Gastroesophageal sphincter (tissue), 4 donors: ENCODE results near the gene NLRP3. TPM values are rescaled to one million over a fixed set of nuclear protein-coding genes. Genes with fewer than 3 reads are reported as not detected.

Experiments
- ATAC-seq: fragments of 150-250 bp; one replicate; pipeline ENCODE4 v1.9.1; 2016; ENCODE audit warnings: mild to moderate bottlenecking, moderate library complexity
- H3K27ac ChIP-seq, 4 donors: fragments of 200-600 bp; sonication (generic) in 3 of 4; 1 replicate in 3 of 4; 2 replicates in 1 of 4; pipeline ENCODE4 v1.5.1; 2016 to 2019
- H3K27me3 ChIP-seq: fragments of 200-600 bp; sonication (generic); one replicate; pipeline ENCODE4 v1.5.1; 2019
- H3K36me3 ChIP-seq, 2 donors: fragments of 200-600 bp; sonication (generic); one replicate each; pipeline ENCODE4 v1.5.1; 2019; ENCODE audit warnings: control low read depth in 1 of 2
- H3K4me1 ChIP-seq, 3 donors: fragments of 200-600 bp; sonication (generic); 1 replicate in 2 of 3; 2 replicates in 1 of 3; pipeline ENCODE4 v1.5.1; 2016 to 2019; ENCODE audit warnings: control low read depth in 2 of 3
- H3K4me3 ChIP-seq, 2 donors: fragments of 200-600 bp; sonication (generic); one replicate each; pipeline ENCODE4 v1.5.1; 2019; ENCODE audit warnings: mild to moderate bottlenecking in 1 of 2, moderate library complexity in 1 of 2
- H3K9me3 ChIP-seq, 3 donors: fragments of 200-600 bp; sonication (generic); one replicate each; pipeline ENCODE4 v1.5.1; 2017 to 2019; ENCODE audit warnings: control low read depth in 2 of 3
- CTCF ChIP-seq, 4 experiments: fragments of 200-600 bp in 2 of 4; fragments of 450-650 bp in 2 of 4; sonication (generic) in 1 of 4; IDR thresholded peaks; one replicate each; pipeline ENCODE4 v1.5.1; 2017 to 2019; ENCODE audit warnings: antibody characterized with exemption in 4 of 4, mild to moderate bottlenecking in 2 of 4, moderate library complexity in 2 of 4
- EP300 ChIP-seq: sonication (generic); formaldehyde crosslinking; IDR thresholded peaks from one replicate; pipeline ENCODE4 v1.6.1; 2017; ENCODE audit warnings: antibody characterized with exemption, mild to moderate bottlenecking
- POLR2A ChIP-seq, 2 donors: fragments of 450-650 bp; IDR thresholded peaks; one replicate each; pipeline ENCODE4 v1.6.1; 2017; ENCODE audit warnings: antibody characterized with exemption in 2 of 2, mild to moderate bottlenecking in 2 of 2, moderate library complexity in 1 of 2
- POLR2AphosphoS5 ChIP-seq: sonication (generic); formaldehyde crosslinking; IDR thresholded peaks from one replicate; pipeline ENCODE4 v1.6.1; 2017; ENCODE audit warnings: antibody characterized with exemption
- WGBS, 2 donors: methylation state at CpG; one replicate each; pipeline ENCODE4 v1.1.5; 2018; ENCODE audit warnings: low coverage in 1 of 2; 5-methylcytosine and 5-hydroxymethylcytosine counted together
- total RNA-seq, 4 donors: library from RNA; depleted of rRNA; stranded (reverse); fragments of >200 nt; gene quantifications; one replicate each; pipeline ENCODE4 v1.1.0, GENCODE V29; 2016

NLRP3 gene
- total RNA-seq, 4 donors from 2014 or later = 0.66 to 3.7 (median 3.1) TPM

- no peak overlapping the region for H3K27ac ChIP-seq
- WGBS, 2 donors = 44 to 55% methylated on average over 4 of the region's 4 CpGs
- H3K4me1 ChIP-seq = no peaks in the 10 kb centered on the region
- H3K27me3 ChIP-seq = peaks cover 49% of the 10 kb centered on the region
- no peak overlapping the region for H3K4me3 ChIP-seq
- ATAC-seq = no peak
- TF ChIP-seq POLR2AphosphoS5 (no peak), CTCF (IDR thresholded peaks at IDR 0.05) (no peak), EP300 (no peak), POLR2A (IDR thresholded peaks at IDR 0.05) (no peak)
- no peaks in the 10 kb centered on the region for H3K36me3 ChIP-seq
- no peaks in the 10 kb centered on the region for H3K9me3 ChIP-seq
Observed at GRCh38 chr1:247456021-247456420, 40.0 kb downstream of the NLRP3 start.

DNA sequence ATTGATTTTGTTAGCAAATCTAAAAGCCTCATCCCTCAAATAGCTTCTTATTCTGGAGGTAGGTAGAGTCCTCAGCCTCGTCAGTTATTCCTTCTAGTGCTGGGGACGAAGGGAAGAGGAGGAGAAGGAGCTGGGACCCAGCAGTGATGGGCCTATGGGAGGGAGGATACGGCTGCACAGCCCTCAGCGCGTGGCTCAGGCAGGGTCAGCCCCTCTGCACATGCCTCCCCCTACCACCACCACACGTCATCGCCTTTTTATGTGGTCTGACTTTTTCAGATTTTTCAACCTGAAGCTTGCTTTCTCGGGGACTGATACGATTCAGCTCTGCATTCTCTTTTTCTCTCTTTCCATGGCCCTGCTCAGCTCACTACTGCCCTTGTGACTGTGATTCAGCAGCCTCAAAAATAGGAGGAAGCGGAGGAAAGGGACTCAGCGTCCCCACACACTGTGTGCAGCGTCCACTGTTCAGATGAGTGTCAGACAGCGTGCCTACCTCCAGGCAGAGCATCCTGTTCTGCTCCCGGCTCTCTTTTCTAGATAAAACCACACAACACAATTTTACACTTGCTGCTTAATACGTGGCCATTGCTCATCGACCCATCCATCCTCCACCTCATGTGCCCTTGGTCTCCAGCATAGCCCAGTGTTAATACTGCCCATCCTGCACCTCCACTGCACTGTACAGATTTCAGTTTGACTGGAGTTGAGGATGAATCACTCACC, 41.1 kb downstream of the NLRP3 start:
- Histone ChIP-seq H3K4me1 (no peaks in the 10 kb centered on the region), H3K36me3 (no peaks in the 10 kb centered on the region), H3K27me3 (peaks cover 49% of the 10 kb centered on the region), H3K9me3 (no peaks in the 10 kb centered on the region), H3K27ac (no peak overlapping the region), H3K4me3 (no peak overlapping the region)
- ATAC-seq = no peak
- TF ChIP-seq POLR2A (IDR thresholded peaks at IDR 0.05) = no peak
- no peak for TF ChIP-seq POLR2AphosphoS5
- TF ChIP-seq CTCF (IDR thresholded peaks at IDR 0.05) = no peak
- 60 to 84% methylated on average over 5 to 15 of the region's 16 CpGs for WGBS, 2 donors

DNA sequence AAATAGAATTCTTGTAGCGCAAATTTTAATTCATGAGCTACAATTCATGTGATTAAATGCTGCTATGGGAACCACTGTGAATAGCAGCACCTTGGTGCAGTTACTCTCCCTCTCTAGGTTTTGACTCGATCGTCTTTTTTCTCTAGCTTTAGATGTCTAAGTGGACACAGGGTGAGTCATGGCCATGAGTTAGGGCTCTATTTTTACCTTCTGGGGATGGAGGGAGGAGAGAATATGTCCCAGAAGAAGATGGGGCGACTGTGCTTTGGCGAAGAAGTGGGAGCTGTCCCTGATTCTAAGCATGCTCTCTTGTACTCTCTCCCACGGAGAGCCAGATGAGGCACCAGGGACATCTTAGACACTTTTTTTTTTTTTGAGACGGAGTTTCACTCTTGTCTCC, 43.5 kb downstream of the NLRP3 start:
- Histone ChIP-seq H3K36me3 (no peaks in the 10 kb centered on the region), H3K9me3 (peaks cover 0 to 13% (median 0%) of the 10 kb centered on the region in 3 donors), H3K4me3 (no peak overlapping the region), H3K4me1 (no peaks in the 10 kb centered on the region), H3K27ac (no peak overlapping the region), H3K27me3 (peaks cover 32% of the 10 kb centered on the region)
- ATAC-seq = no peak
- no peak for TF ChIP-seq POLR2A (IDR thresholded peaks at IDR 0.05)
- TF ChIP-seq POLR2AphosphoS5 = no peak
- TF ChIP-seq CTCF (IDR thresholded peaks at IDR 0.05) = no peak
- TF ChIP-seq EP300 = no peak
- 81 to 97% methylated on average over 5 to 7 of the region's 7 CpGs for WGBS, 2 donors

DNA sequence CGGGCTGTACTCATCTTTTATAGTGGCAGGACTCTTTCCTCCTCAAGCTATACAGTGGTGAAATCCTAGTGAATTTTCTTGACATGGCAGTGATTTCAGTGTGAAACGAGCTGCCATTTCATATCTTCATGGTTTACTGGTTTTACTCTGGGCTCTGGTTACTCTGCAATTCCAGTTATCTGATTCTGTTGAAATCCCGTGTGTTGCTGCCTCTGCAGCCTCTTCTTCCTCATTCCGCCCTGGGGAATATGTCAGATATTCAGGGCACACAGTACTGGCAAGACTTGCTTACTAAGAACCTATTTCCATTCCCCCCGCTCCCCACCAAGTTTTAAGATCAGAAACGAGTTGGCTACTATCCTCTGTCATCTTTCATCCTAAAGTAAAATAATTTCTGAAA, 49.8 kb downstream of the NLRP3 start:
- H3K9me3 ChIP-seq = peaks cover 0 to 13% (median 0%) of the 10 kb centered on the region in 3 donors
- no peaks in the 10 kb centered on the region for H3K4me1 ChIP-seq
- no peak overlapping the region for H3K27ac ChIP-seq
- H3K27me3 ChIP-seq = peaks cover 3% of the 10 kb centered on the region
- WGBS, 2 donors = 39 to 82% methylated on average over 3 of the region's 6 CpGs
- H3K4me3 ChIP-seq = no peak overlapping the region
- H3K36me3 ChIP-seq = no peaks in the 10 kb centered on the region
- no peak for ATAC-seq
- TF ChIP-seq POLR2A (IDR thresholded peaks at IDR 0.05) (no peak), CTCF (IDR thresholded peaks at IDR 0.05) (no peak), EP300 (no peak), POLR2AphosphoS5 (no peak)

- no peak for ATAC-seq
- peaks cover 9% of the 10 kb centered on the region for H3K27me3 ChIP-seq
- no peak overlapping the region for H3K27ac ChIP-seq
- no peaks in the 10 kb centered on the region for H3K4me1 ChIP-seq
- H3K4me3 ChIP-seq = no peak overlapping the region
- TF ChIP-seq EP300 (no peak), POLR2AphosphoS5 (no peak), POLR2A (IDR thresholded peaks at IDR 0.05) (no peak), CTCF (IDR thresholded peaks at IDR 0.05) (no peak)
- H3K36me3 ChIP-seq = no peaks in the 10 kb centered on the region
- H3K9me3 ChIP-seq = peaks cover 0 to 12% (median 0%) of the 10 kb centered on the region in 3 donors
- WGBS, 2 donors = 66 to 68% methylated on average over 2 of the region's 2 CpGs
Observed at GRCh38 chr1:247467129-247467528, 51.2 kb downstream of the NLRP3 start.
